B cell (primary cell): Measurements from ENCODE around the gene VMO1. TPM values are rescaled to one million over a fixed set of nuclear protein-coding genes. Genes with fewer than 3 reads are reported as not detected.

Source experiments
- ATAC-seq: fragments of 200-7000 bp; cut with Tn5 transposase; one replicate; pipeline ENCODE4 v1.10.0; 2021; ENCODE audit warnings: low read depth, mild to moderate bottlenecking, moderate number of reproducible peaks, moderate library complexity
- CTCF ChIA-PET: fragments of 350-600 bp; sonication (Branson Sonifier 250); formaldehyde crosslinking; loops from one replicate; lab custom pipeline; 2021; ENCODE audit warnings: antibody characterized with exemption, inconsistent platforms; lab: Charles Lee
- POLR2A ChIA-PET: fragments of 350-600 bp; sonication (Branson Sonifier 250); formaldehyde crosslinking; loops from one replicate; lab custom pipeline; 2021; ENCODE audit warnings: antibody characterized with exemption; lab: Charles Lee
- DNase-seq: peaks from one replicate; pipeline ENCODE4 v3.0.0; 2013
- H2AFZ ChIP-seq: 2 replicates; pipeline ENCODE4 v1.6.1; 2012; ENCODE audit warnings: mild to moderate bottlenecking, low read depth, low read length; ENCODE audit not compliant: insufficient read depth, poor library complexity, severe bottlenecking
- H3K27ac ChIP-seq, 2 donors: 1 replicate in 1 of 2; 2 replicates in 1 of 2; pipeline ENCODE4 v1.5.1; 2012 to 2013; ENCODE audit warnings: low read length in 2 of 2, mild to moderate bottlenecking in 2 of 2, moderate library complexity in 1 of 2
- H3K27me3 ChIP-seq, 4 experiments: fragments of 200-600 bp in 1 of 4; sonication (generic) in 1 of 4; replicated peaks in 1 of 4; 1 replicate in 2 of 4; 2 replicates in 2 of 4; pipeline versions ENCODE4 v1.6.1 to v1.7.0; 2013 to 2016; ENCODE audit warnings: low read length in 3 of 4, mild to moderate bottlenecking in 2 of 4, mixed read lengths in 1 of 4, moderate library complexity in 1 of 4; ENCODE audit not compliant: insufficient read depth in 4 of 4, control insufficient read depth in 3 of 4; ENCODE audit errors: control extremely low read depth in 1 of 4
- H3K36me3 ChIP-seq, 2 experiments: replicated peaks in 1 of 2; 1 replicate in 1 of 2; 2 replicates in 1 of 2; pipeline versions ENCODE4 v1.6.1 to v1.7.1; 2013; ENCODE audit warnings: low read length in 1 of 2; ENCODE audit not compliant: insufficient read depth in 2 of 2, control insufficient read depth in 1 of 2; ENCODE audit errors: control extremely low read depth in 1 of 2, extremely low read depth in 1 of 2
- H3K4me1 ChIP-seq, 2 donors: fragments of 200-600 bp in 1 of 2; sonication (generic) in 1 of 2; 1 replicate in 1 of 2; 2 replicates in 1 of 2; pipeline versions ENCODE4 v1.5.1 to v1.6.1; 2013 to 2017; ENCODE audit warnings: low read length in 2 of 2; ENCODE audit not compliant: control insufficient read depth in 2 of 2, insufficient read depth in 2 of 2
- H3K4me2 ChIP-seq: replicated peaks from 2 replicates; pipeline ENCODE3; 2012; ENCODE audit warnings: mild to moderate bottlenecking, low read depth, low read length; ENCODE audit not compliant: poor library complexity, severe bottlenecking
- H3K4me3 ChIP-seq, 5 experiments: fragments of 200-600 bp in 1 of 5; sonication (generic) in 1 of 5; 1 replicate in 3 of 5; 2 replicates in 2 of 5; pipeline versions ENCODE4 v1.5.1 to v1.7.0; 2011 to 2016; ENCODE audit warnings: low read length in 4 of 5, mild to moderate bottlenecking in 4 of 5, low read depth in 2 of 5, control low read depth in 1 of 5, moderate library complexity in 1 of 5; ENCODE audit not compliant: insufficient read depth in 1 of 5; ENCODE audit errors: control extremely low read depth in 1 of 5, extremely low read depth in 1 of 5
- H3K79me2 ChIP-seq: fragments of 200-600 bp; sonication (generic); one replicate; pipeline ENCODE4 v1.6.0; 2016; ENCODE audit warnings: low read length; ENCODE audit not compliant: control insufficient read depth, insufficient read depth
- H3K9ac ChIP-seq: fragments of 200-600 bp; sonication (generic); 2 replicates; pipeline ENCODE4 v1.6.1; 2017; ENCODE audit warnings: mild to moderate bottlenecking, low read length, moderate library complexity
- H3K9me3 ChIP-seq, 3 donors: one replicate each; pipeline versions ENCODE4 v1.6.1 to v1.7.1; 2013; ENCODE audit warnings: low read length in 2 of 3; ENCODE audit not compliant: control insufficient read depth in 2 of 3, insufficient read depth in 1 of 3; ENCODE audit errors: control extremely low read depth in 1 of 3
- H4K20me1 ChIP-seq: 2 replicates; pipeline ENCODE4 v1.6.0; 2012; ENCODE audit warnings: mild to moderate bottlenecking, low read length; ENCODE audit not compliant: insufficient read depth, control insufficient read depth, poor library complexity, severe bottlenecking
- H3K27ac Mint-ChIP-seq: one replicate; pipeline ENCODE4 v1.8.0; 2021; ENCODE audit warnings: mixed read lengths
- H3K27me3 Mint-ChIP-seq: one replicate; pipeline ENCODE4 v1.8.0; 2021; ENCODE audit warnings: mixed read lengths
- H3K4me1 Mint-ChIP-seq: one replicate; pipeline ENCODE4 v1.8.0; 2021; ENCODE audit warnings: mixed read lengths
- H3K4me3 Mint-ChIP-seq: one replicate; pipeline ENCODE4 v1.8.0; 2021; ENCODE audit warnings: mixed read lengths
- H3K9me3 Mint-ChIP-seq: one replicate; pipeline ENCODE4 v1.8.0; 2022; ENCODE audit warnings: mixed read lengths; ENCODE audit not compliant: insufficient read depth
- CTCF ChIP-seq: fragments of 200-600 bp; IDR thresholded peaks from one replicate; pipeline ENCODE4 v1.8.0; 2022; ENCODE audit warnings: antibody characterized with exemption, mild to moderate bottlenecking
- EZH2 ChIP-seq: IDR thresholded peaks from 2 replicates; pipeline ENCODE4 v1.6.1; 2012; ENCODE audit warnings: borderline replicate concordance, low read depth, mild to moderate bottlenecking, moderate library complexity, low read length; ENCODE audit not compliant: insufficient read depth, poor library complexity, severe bottlenecking
- WGBS: methylation state at CpG from one replicate; pipeline ENCODE4 v1.1.5; 2013; ENCODE audit warnings: missing lambda C conversion rate; ENCODE audit not compliant: insufficient coverage; 5-methylcytosine and 5-hydroxymethylcytosine counted together
- intact Hi-C: fragments of 100-400 bp; cut with micrococcal nuclease; formaldehyde crosslinking; loops from one replicate; pipeline ENCODE4 v1.10.0; 2022
- polyA plus RNA-seq: library from polyadenylated mRNA; depleted of rRNA; stranded (reverse); fragments of >200 nt; gene quantifications from 2 replicates; pipeline ENCODE4 v1.2.3, GENCODE V29; 2012
- total RNA-seq, 2 donors: library from RNA; stranded (reverse); fragments of 120-200 nt in 1 of 2; gene quantifications; 1 replicate in 1 of 2; 2 replicates in 1 of 2; pipeline versions ENCODE4 v1.2.3 to v1.2.4, GENCODE V29; 2013 to 2022

The VMO1 gene
- total and polyA plus RNA-seq, 2 donors (not counting 1 experiment from before 2014, with no cell fraction given), result 0.57 TPM; not detected in 1

GRCh38 chr17:4810696-4811290, 24.6 kb upstream of the VMO1 start:
- H2AFZ ChIP-seq, result no peak overlapping the region
- H3K27me3 ChIP-seq, result no peaks in the 10 kb centered on the region
- CTCF ChIA-PET, result no interaction called here
- H4K20me1 ChIP-seq, result no peaks in the 10 kb centered on the region
- TF ChIP-seq CTCF, result no peak
- no peak for TF ChIP-seq EZH2
- WGBS, result 54% methylated on average over 13 of the region's 13 CpGs
- intact Hi-C loops, result no loop called here
- POLR2A ChIA-PET, result no interaction called here
- no peak overlapping the region for H3K9ac ChIP-seq
- ATAC-seq (no peak), DNase-seq (no peak)
- peaks cover 9 to 13% of the 10 kb centered on the region in 2 donors for H3K4me1 ChIP-seq
- Mint-ChIP-seq H3K4me3 (no peak overlapping the region), H3K27me3 (no peaks in the 10 kb centered on the region), H3K27ac (no peak overlapping the region), H3K9me3 (no peaks in the 10 kb centered on the region), H3K4me1 (peaks cover 14% of the 10 kb centered on the region)
- peaks cover 0 to 17% of the 10 kb centered on the region in 2 experiments for H3K36me3 ChIP-seq
- H3K9me3 ChIP-seq, result no peaks in the 10 kb centered on the region
- no peak overlapping the region for H3K4me3 ChIP-seq
- no peak overlapping the region for H3K4me2 ChIP-seq
- no peak overlapping the region for H3K27ac ChIP-seq
- no peaks in the 10 kb centered on the region for H3K79me2 ChIP-seq

DNA sequence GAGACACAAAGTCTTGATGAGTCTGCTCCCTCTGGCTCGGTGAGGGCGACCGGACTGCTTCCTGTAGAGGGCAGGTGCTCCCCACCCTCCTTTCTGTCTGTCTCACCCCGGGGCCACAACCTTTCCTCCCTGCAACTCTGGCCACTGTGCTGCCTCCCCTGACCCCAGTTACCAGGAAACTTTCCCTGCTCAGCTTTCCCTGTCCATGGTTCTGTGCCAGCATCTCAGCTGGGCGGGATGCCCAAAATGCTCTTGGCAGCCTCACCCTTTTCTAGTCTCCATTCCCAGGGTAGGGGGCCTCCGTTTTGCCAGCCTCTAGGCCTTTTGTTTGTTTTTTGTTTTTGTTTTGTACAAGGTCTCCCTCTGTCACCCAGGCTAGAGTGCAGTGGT, 22.2 kb upstream of the VMO1 start:
- Mint-ChIP-seq H3K4me3 (peak overlapping the region; percentile 83), H3K27me3 (no peaks in the 10 kb centered on the region), H3K4me1 (peaks cover 14% of the 10 kb centered on the region), H3K9me3 (no peaks in the 10 kb centered on the region), H3K27ac (peak overlapping the region; percentile 65)
- TF ChIP-seq CTCF (no peak), EZH2 (no peak)
- ChIA-PET CTCF (no interaction called here), POLR2A (interaction anchor here (0.9 to 1.0 kb wide), 2 partner anchors 18 to 20 kb away, joined by 3 read pairs; no protein-coding TSS in a partner anchor)
- no peaks in the 10 kb centered on the region for H3K9me3 ChIP-seq
- H3K4me2 ChIP-seq, result no peak overlapping the region
- H3K27me3 ChIP-seq, result no peaks in the 10 kb centered on the region
- H3K4me1 ChIP-seq, result peaks cover 9 to 13% of the 10 kb centered on the region in 2 donors
- DNase-seq (no peak), ATAC-seq (no peak)
- no peak overlapping the region for H3K9ac ChIP-seq
- intact Hi-C loops, result loop anchor here (5.0 kb wide), 1 partner anchor 134 kb away; the partner anchor contains the start of genes RNF167 and SLC25A11
- no peaks in the 10 kb centered on the region for H3K79me2 ChIP-seq
- H2AFZ ChIP-seq, result no peak overlapping the region
- no peaks in the 10 kb centered on the region for H4K20me1 ChIP-seq
- H3K4me3 ChIP-seq, result no peak overlapping the region
- no peaks in the 10 kb centered on the region for H3K36me3 ChIP-seq
- no peak overlapping the region for H3K27ac ChIP-seq
- 78% methylated on average over 5 of the region's 6 CpGs for WGBS
